ENCODE results near the gene MSI2. TPM values are rescaled to one million over a fixed set of nuclear protein-coding genes. Genes with fewer than 3 reads are reported as not detected.

MSI2 gene
- total and polyA plus RNA-seq, 2 experiments from 2014 or later: 4.3 to 17.9 TPM

DNA sequence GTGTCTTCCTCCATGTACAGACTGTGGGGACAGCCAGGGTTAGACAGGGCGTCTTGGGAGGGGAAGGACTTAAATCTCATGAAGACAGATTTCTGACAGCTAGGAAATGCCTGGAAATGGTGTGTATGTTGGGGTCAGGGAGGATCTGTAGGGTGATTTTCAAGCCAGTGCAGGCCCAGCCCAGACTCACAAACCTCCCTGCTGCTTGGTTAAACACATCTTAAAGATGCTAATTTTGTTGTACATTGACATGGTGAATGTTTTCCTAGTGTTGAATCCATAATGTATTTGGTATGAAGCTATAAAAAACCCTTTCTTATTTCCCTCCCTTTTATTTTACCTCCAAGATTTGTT lies 250.4 kb downstream of the MSI2 start:
- Histone ChIP-seq H3K36me3 (ENCODE audit: low read depth) (no peaks in the 10 kb centered on the region), H3K9me2 (ENCODE audit: insufficient read depth) (no peaks in the 10 kb centered on the region), H3K4me1 (ENCODE audit: insufficient read depth) (peaks cover 4% of the 10 kb centered on the region), H3K4me3 (no peak overlapping the region), H3K27ac (no peak overlapping the region), H2AFZ (peak overlapping the region; percentile 38; the same call in 1 of the 2 replicates), H3K4me2 (ENCODE audit: unreplicated experiment) (no peak overlapping the region), H3F3A (ENCODE audit: insufficient read depth) (no peaks in the 10 kb centered on the region), H3K9ac (no peak overlapping the region), H3K27me3 (replicated peaks; ENCODE audit: insufficient read depth) (no peaks in the 10 kb centered on the region), H4K20me1 (ENCODE audit: insufficient read depth) (no peaks in the 10 kb centered on the region), H3K9me3 (ENCODE audit: low read depth) (no peaks in the 10 kb centered on the region), H3K79me2 (ENCODE audit: insufficient read depth) (no peaks in the 10 kb centered on the region)
- in situ Hi-C loops (cut with MboI): no loop called here
- DNase-seq: no peak
- 25 to 39% methylated on average over 1 of the region's 1 CpG for WGBS, 2 experiments (ENCODE audit: low coverage in 1 of 2, low lambda C conversion rate in 2 of 2, missing lambda C conversion rate in 2 of 2)
- TF ChIP-seq EZH2phosphoT487 (IDR thresholded peaks at IDR 0.05; ENCODE audit: insufficient read depth, low read depth) (no peak), EZH2 (IDR thresholded peaks at IDR 0.05; ENCODE audit: insufficient read depth, poor library complexity, severe bottlenecking) (no peak)

- DNase-seq: no peak
- peaks cover 4% of the 10 kb centered on the region for H3K4me1 ChIP-seq (ENCODE audit: insufficient read depth)
- no peaks in the 10 kb centered on the region for H4K20me1 ChIP-seq (ENCODE audit: insufficient read depth)
- no peaks in the 10 kb centered on the region for H3K79me2 ChIP-seq (ENCODE audit: insufficient read depth)
- H3K36me3 ChIP-seq (ENCODE audit: low read depth): no peaks in the 10 kb centered on the region
- no peaks in the 10 kb centered on the region for H3K27me3 ChIP-seq (replicated peaks; ENCODE audit: insufficient read depth)
- H2AFZ ChIP-seq: no peak overlapping the region
- no peak for TF ChIP-seq EZH2phosphoT487 (IDR thresholded peaks at IDR 0.05; ENCODE audit: insufficient read depth, low read depth)
- no peak for TF ChIP-seq EZH2 (IDR thresholded peaks at IDR 0.05; ENCODE audit: insufficient read depth, poor library complexity, severe bottlenecking)
- H3K4me2 ChIP-seq (ENCODE audit: unreplicated experiment): no peak overlapping the region
- 85 to 87% methylated on average over 8 of the region's 8 CpGs for WGBS, 2 experiments (ENCODE audit: low coverage in 1 of 2, low lambda C conversion rate in 2 of 2, missing lambda C conversion rate in 2 of 2)
- H3K9me3 ChIP-seq (ENCODE audit: low read depth): no peaks in the 10 kb centered on the region
- H3K27ac ChIP-seq: no peak overlapping the region
- in situ Hi-C loops (cut with MboI): no loop called here
- no peaks in the 10 kb centered on the region for H3K9me2 ChIP-seq (ENCODE audit: insufficient read depth)
- H3K4me3 ChIP-seq: no peak overlapping the region
- no peaks in the 10 kb centered on the region for H3F3A ChIP-seq (ENCODE audit: insufficient read depth)
- no peak overlapping the region for H3K9ac ChIP-seq
Measured at GRCh38 chr17:57507828-57508227, 251.5 kb downstream of the MSI2 start.

DNA sequence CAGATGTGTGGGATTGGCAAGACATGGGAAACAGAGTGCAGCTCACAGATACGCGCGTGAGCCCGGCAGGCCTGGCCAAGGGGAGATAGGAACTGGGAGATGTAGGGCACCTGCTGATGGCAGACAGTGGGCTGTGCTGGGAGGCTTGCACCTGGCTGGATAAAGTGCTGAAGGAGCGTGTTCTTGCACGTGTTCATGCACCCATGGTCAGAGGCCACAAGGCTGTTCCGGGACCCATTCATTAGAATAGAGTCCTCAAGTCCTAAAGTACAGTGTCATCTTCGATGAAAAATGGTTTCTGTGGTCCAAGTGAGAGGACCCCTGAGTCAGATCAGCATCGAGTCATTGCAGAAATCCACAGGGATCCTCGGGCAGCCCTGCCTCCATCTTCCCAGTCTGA lies 252.3 kb downstream of the MSI2 start:
- 91% methylated on average over 10 of the region's 10 CpGs for WGBS, 2 experiments (ENCODE audit: low coverage in 1 of 2, low lambda C conversion rate in 2 of 2, missing lambda C conversion rate in 2 of 2)
- no peak overlapping the region for H3K27ac ChIP-seq
- no peak overlapping the region for H2AFZ ChIP-seq
- no peak for TF ChIP-seq EZH2 (IDR thresholded peaks at IDR 0.05; ENCODE audit: insufficient read depth, poor library complexity, severe bottlenecking)
- no peak overlapping the region for H3K4me3 ChIP-seq
- no peaks in the 10 kb centered on the region for H3F3A ChIP-seq (ENCODE audit: insufficient read depth)
- no peaks in the 10 kb centered on the region for H3K9me2 ChIP-seq (ENCODE audit: insufficient read depth)
- no peak for DNase-seq
- no peak overlapping the region for H3K4me2 ChIP-seq (ENCODE audit: unreplicated experiment)
- no peaks in the 10 kb centered on the region for H3K9me3 ChIP-seq (ENCODE audit: low read depth)
- H3K36me3 ChIP-seq (ENCODE audit: low read depth): no peaks in the 10 kb centered on the region
- H3K79me2 ChIP-seq (ENCODE audit: insufficient read depth): no peaks in the 10 kb centered on the region
- no peaks in the 10 kb centered on the region for H3K27me3 ChIP-seq (replicated peaks; ENCODE audit: insufficient read depth)
- H3K9ac ChIP-seq: no peak overlapping the region
- in situ Hi-C loops (cut with MboI): no loop called here
- H4K20me1 ChIP-seq (ENCODE audit: insufficient read depth): no peaks in the 10 kb centered on the region
- peaks cover 4% of the 10 kb centered on the region for H3K4me1 ChIP-seq (ENCODE audit: insufficient read depth)

DNA sequence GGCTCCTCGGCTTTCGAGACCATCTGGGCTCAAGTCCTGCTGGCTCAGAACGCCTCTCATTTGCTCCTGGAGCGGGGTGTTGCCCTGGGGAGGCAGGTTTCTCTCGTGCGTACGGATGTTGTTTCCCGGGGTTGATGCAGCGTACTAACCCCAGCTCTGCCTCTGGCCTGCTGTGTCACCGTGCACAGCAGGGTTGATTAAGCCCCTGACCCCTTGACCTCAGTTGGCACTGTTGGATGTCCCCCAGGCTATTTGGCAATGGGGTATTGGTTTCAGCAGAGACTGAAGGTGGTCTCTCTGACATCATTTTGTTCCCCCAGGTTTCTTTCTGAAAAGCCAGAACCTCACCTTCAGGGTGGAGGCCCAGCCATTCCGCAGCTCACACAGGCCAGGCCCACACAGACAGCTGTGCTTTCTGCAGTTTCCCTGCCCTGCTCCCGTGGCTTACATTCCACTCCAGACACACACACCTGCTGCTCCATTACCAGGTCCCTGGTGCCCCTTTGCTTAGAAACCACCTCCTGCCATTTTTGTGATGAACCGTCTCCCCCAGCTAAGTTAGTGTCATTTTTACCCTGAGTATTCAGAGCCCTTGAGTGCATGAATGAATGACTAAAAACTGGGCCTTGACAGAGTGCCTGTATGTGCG lies 255.3 kb downstream of the MSI2 start:
- Histone ChIP-seq H2AFZ (no peak overlapping the region), H3K27me3 (replicated peaks; ENCODE audit: insufficient read depth) (no peaks in the 10 kb centered on the region), H3K9me3 (ENCODE audit: low read depth) (no peaks in the 10 kb centered on the region), H3K36me3 (ENCODE audit: low read depth) (no peaks in the 10 kb centered on the region), H3K27ac (no peak overlapping the region), H3K9me2 (ENCODE audit: insufficient read depth) (no peaks in the 10 kb centered on the region), H3F3A (ENCODE audit: insufficient read depth) (no peaks in the 10 kb centered on the region), H3K4me1 (ENCODE audit: insufficient read depth) (peaks cover 4% of the 10 kb centered on the region), H3K4me2 (ENCODE audit: unreplicated experiment) (no peak overlapping the region), H4K20me1 (ENCODE audit: insufficient read depth) (no peaks in the 10 kb centered on the region), H3K9ac (no peak overlapping the region), H3K4me3 (no peak overlapping the region), H3K79me2 (ENCODE audit: insufficient read depth) (no peaks in the 10 kb centered on the region)
- TF ChIP-seq EZH2 (IDR thresholded peaks at IDR 0.05; ENCODE audit: insufficient read depth, poor library complexity, severe bottlenecking) (no peak), EZH2phosphoT487 (IDR thresholded peaks at IDR 0.05; ENCODE audit: insufficient read depth, low read depth) (no peak)
- WGBS, 2 experiments (ENCODE audit: low coverage in 1 of 2, low lambda C conversion rate in 2 of 2, missing lambda C conversion rate in 2 of 2): 91 to 95% methylated on average over 14 of the region's 14 CpGs
- no peak for DNase-seq
- in situ Hi-C loops (cut with MboI): no loop called here

DNA sequence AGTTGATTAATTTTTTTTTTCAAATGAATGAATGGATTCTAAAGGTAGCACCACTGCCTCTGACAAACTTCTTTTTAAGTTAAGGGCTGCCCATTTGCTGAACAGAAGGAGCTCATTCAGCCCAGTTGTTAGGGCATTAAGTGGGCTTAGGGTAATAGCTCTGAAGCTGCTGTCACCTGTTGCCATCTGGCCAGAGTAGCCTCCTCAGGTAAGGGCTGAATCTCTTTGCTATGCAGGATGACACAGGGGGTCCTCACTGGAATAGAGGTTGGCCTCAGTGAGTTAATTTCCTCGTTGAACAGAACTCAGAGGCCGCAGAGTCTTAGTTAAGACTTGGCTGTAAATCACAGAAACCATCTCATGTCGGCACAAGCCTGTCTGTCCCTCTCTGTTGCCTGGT lies 255.9 kb downstream of the MSI2 start:
- no peaks in the 10 kb centered on the region for H3K79me2 ChIP-seq (ENCODE audit: insufficient read depth)
- no peak overlapping the region for H2AFZ ChIP-seq
- H3K4me1 ChIP-seq (ENCODE audit: insufficient read depth): peaks cover 3% of the 10 kb centered on the region
- no peak for TF ChIP-seq EZH2 (IDR thresholded peaks at IDR 0.05; ENCODE audit: insufficient read depth, poor library complexity, severe bottlenecking)
- no peak for TF ChIP-seq EZH2phosphoT487 (IDR thresholded peaks at IDR 0.05; ENCODE audit: insufficient read depth, low read depth)
- H3K9me3 ChIP-seq (ENCODE audit: low read depth): no peaks in the 10 kb centered on the region
- H3K27me3 ChIP-seq (replicated peaks; ENCODE audit: insufficient read depth): no peaks in the 10 kb centered on the region
- in situ Hi-C loops (cut with MboI): no loop called here
- WGBS, 2 experiments (ENCODE audit: low coverage in 1 of 2, low lambda C conversion rate in 2 of 2, missing lambda C conversion rate in 2 of 2): 82 to 94% methylated on average over 3 of the region's 3 CpGs
- no peaks in the 10 kb centered on the region for H4K20me1 ChIP-seq (ENCODE audit: insufficient read depth)
- H3F3A ChIP-seq (ENCODE audit: insufficient read depth): no peaks in the 10 kb centered on the region
- H3K4me2 ChIP-seq (ENCODE audit: unreplicated experiment): no peak overlapping the region
- H3K4me3 ChIP-seq: no peak overlapping the region
- no peaks in the 10 kb centered on the region for H3K36me3 ChIP-seq (ENCODE audit: low read depth)
- H3K9me2 ChIP-seq (ENCODE audit: insufficient read depth): no peaks in the 10 kb centered on the region
- H3K9ac ChIP-seq: no peak overlapping the region
- no peak overlapping the region for H3K27ac ChIP-seq
- DNase-seq: no peak

Measured in GM23248 (cell line).